GM12878 (cell line): ENCODE data around the gene ADAMTS2. TPM values are rescaled to one million over a fixed set of nuclear protein-coding genes. Genes with fewer than 3 reads are reported as not detected.

Experiments used
- ATAC-seq: fragments of 200-7000 bp; cut with Tn5 transposase; 3 replicates; pipeline ENCODE4 v1.9.1; 2020; ENCODE audit warnings: mild to moderate bottlenecking, moderate library complexity
- BruUV-seq: library from RNA; stranded (reverse); fragments of 400-500 nt; replicated peaks from 2 replicates; lab custom pipeline; 2021; lab: Mats Ljungman, UMichigan
- CTCF ChIA-PET: fragments of 300-600 bp; sonication (Branson Sonifier 250); formaldehyde crosslinking; extraction: SDS; loops from one replicate; lab custom pipeline; 2021; ENCODE audit warnings: inconsistent platforms; lab: Yijun Ruan, JAX
- POLR2A ChIA-PET: fragments of 350-600 bp; formaldehyde crosslinking; extraction: SDS; loops from one replicate; lab custom pipeline; 2021; ENCODE audit warnings: inconsistent platforms; lab: Charles Lee
- RAD21 ChIA-PET: fragments of 300-600 bp; sonication (Branson Sonifier 250); formaldehyde crosslinking; loops from one replicate; lab custom pipeline; 2023; ENCODE audit warnings: antibody characterized with exemption; ENCODE audit not compliant: unreplicated experiment; lab: Charles Lee
- SMC1A ChIA-PET: fragments of 300-600 bp; sonication (Branson Sonifier 250); formaldehyde crosslinking; loops from one replicate; lab custom pipeline; 2023; ENCODE audit not compliant: unreplicated experiment, uncharacterized antibody; lab: Charles Lee
- DNase-seq: peaks from one replicate; pipeline ENCODE4 v3.0.0-alpha.2; 2011; ENCODE audit warnings: low read depth, low spot score
- FAIRE-seq: peaks from 3 replicates; lab custom pipeline; 2011; peaks lifted over from hg19 to GRCh38; lab: Jason Lieb, UNC
- H2AFZ ChIP-seq: 2 replicates; pipeline ENCODE4 v1.6.0; 2011; ENCODE audit warnings: low read depth, low read length, control low read depth; ENCODE audit not compliant: control insufficient read depth
- H3K27ac ChIP-seq: 2 replicates; pipeline ENCODE4 v1.5.1; 2011; ENCODE audit warnings: control low read depth; ENCODE audit not compliant: control insufficient read depth, insufficient read depth
- H3K27me3 ChIP-seq, 2 experiments: replicated peaks in 1 of 2; 2 replicates each; pipeline versions ENCODE4 v1.6.0 to v1.6.1; 2011; ENCODE audit warnings: low read length in 1 of 2; ENCODE audit not compliant: control insufficient read depth in 2 of 2, insufficient read depth in 2 of 2
- H3K36me3 ChIP-seq, 2 experiments: 2 replicates each; pipeline ENCODE4 v1.5.1; 2011; ENCODE audit warnings: low read length in 1 of 2; ENCODE audit not compliant: control insufficient read depth in 2 of 2, insufficient read depth in 2 of 2
- H3K4me1 ChIP-seq: 2 replicates; pipeline ENCODE4 v1.6.1; 2011; ENCODE audit warnings: mild to moderate bottlenecking, low read length, moderate library complexity, mixed read lengths; ENCODE audit not compliant: control insufficient read depth, insufficient read depth
- H3K4me2 ChIP-seq: 2 replicates; pipeline ENCODE4 v1.6.0; 2011; ENCODE audit warnings: control low read depth; ENCODE audit not compliant: control insufficient read depth, insufficient read depth
- H3K4me3 ChIP-seq: fragments of 200-600 bp; sonication (generic); 2 replicates; pipeline ENCODE4 v1.5.1; 2016
- H3K79me2 ChIP-seq: 2 replicates; pipeline ENCODE4 v1.6.0; 2011; ENCODE audit warnings: low read length; ENCODE audit not compliant: control insufficient read depth, insufficient read depth
- H3K9ac ChIP-seq: 2 replicates; pipeline ENCODE4 v1.8.0; 2011; ENCODE audit warnings: low read length, control low read depth, mixed read lengths; ENCODE audit not compliant: control insufficient read depth, insufficient read depth
- H3K9me3 ChIP-seq: replicated peaks from 3 replicates; pipeline ENCODE4 v1.5.1; 2011; ENCODE audit warnings: mild to moderate bottlenecking, low read length; ENCODE audit not compliant: control insufficient read depth, insufficient read depth
- H4K20me1 ChIP-seq: 2 replicates; pipeline ENCODE4 v1.6.0; 2011; ENCODE audit not compliant: control insufficient read depth, insufficient read depth
- BMI1 ChIP-seq: fragments of 450-650 bp; IDR thresholded peaks from 2 replicates; pipeline ENCODE4 v1.6.1; 2016; ENCODE audit warnings: mild to moderate bottlenecking, moderate library complexity, borderline replicate concordance
- DPF2 ChIP-seq: fragments of 450-650 bp; IDR thresholded peaks from 2 replicates; pipeline ENCODE4 v1.6.1; 2017; ENCODE audit warnings: mild to moderate bottlenecking
- GABPA ChIP-seq: IDR thresholded peaks from 2 replicates; pipeline ENCODE4 v1.6.1; 2014; ENCODE audit warnings: antibody characterized with exemption, low read depth, mild to moderate bottlenecking, inconsistent platforms
- MLLT1 ChIP-seq: fragments of 450-650 bp; IDR thresholded peaks from 2 replicates; pipeline ENCODE4 v1.6.1; 2016; ENCODE audit warnings: mild to moderate bottlenecking
- PRDM15 ChIP-seq: fragments of 450-650 bp; formaldehyde crosslinking; IDR thresholded peaks from 2 replicates; pipeline ENCODE4 v1.4.0; 2020; ENCODE audit warnings: mild to moderate bottlenecking, moderate library complexity
- SKIL ChIP-seq: fragments of 450-650 bp; IDR thresholded peaks from 2 replicates; pipeline ENCODE4 v1.6.1; 2017; ENCODE audit warnings: mild to moderate bottlenecking, low read depth, inconsistent platforms; ENCODE audit not compliant: poor library complexity, severe bottlenecking
- SUPT20H ChIP-seq: IDR thresholded peaks from 2 replicates; pipeline ENCODE4 v1.6.1; 2011; ENCODE audit warnings: low read depth, mild to moderate bottlenecking, low read length, moderate library complexity, borderline replicate concordance; ENCODE audit not compliant: control insufficient read depth
- WGBS: methylation state at CpG from one replicate; pipeline ENCODE4 v1.1.6; 2016; ENCODE audit warnings: low lambda C conversion rate; ENCODE audit not compliant: insufficient replicate concordance, insufficient coverage; ENCODE audit errors: missing lambda C conversion rate; 5-methylcytosine and 5-hydroxymethylcytosine counted together
- in situ Hi-C: fragments of 300-500 bp; cut with MboI; formaldehyde crosslinking; loops from 9 replicates; pipeline ENCODE4 v1.14.3; 2018; ENCODE audit warnings: mixed read lengths
- intact Hi-C: fragments of 100-400 bp; cut with micrococcal nuclease; formaldehyde crosslinking; loops from one replicate; pipeline ENCODE4 v1.14.2; 2022; ENCODE audit not compliant: unreplicated experiment
- polyA plus RNA-seq, 11 experiments: library from polyadenylated mRNA; depleted of rRNA in 4 of 11; unstranded in 6 of 11; stranded (reverse) in 5 of 11; fragments of >200 nt; fragmentation: Nextera tagmentation in 4 of 11; fragmentation: Illumina TruSeq in 1 of 11; extraction: Ambion mirVana in 4 of 11; extraction: Trizol in 1 of 11; gene quantifications; 1 replicate in 1 of 11; 2 replicates in 10 of 11; pipeline versions ENCODE4 v1.2.1 to v1.2.3, GENCODE V29; 2011 to 2016; ENCODE audit warnings: inconsistent platforms in 2 of 11, missing spikeins in 2 of 11, low read depth in 1 of 11
- total RNA-seq, 4 experiments: library from RNA; depleted of rRNA in 3 of 4; stranded (reverse); fragments of >200 nt in 3 of 4; fragmentation: Illumina TruSeq in 1 of 4; extraction: Trizol in 1 of 4; gene quantifications; 2 replicates each; pipeline versions ENCODE4 v1.2.1 to v1.2.3, GENCODE V29; 2013 to 2021

The ADAMTS2 gene
- total and polyA plus RNA-seq, 10 of the 15 experiments (the other 5 are each of a cell fraction or from before 2014, with no cell fraction given): 0.03 to 0.05 TPM; not detected in 8

GRCh38 chr5:179176166-179176565, 169.1 kb downstream of the ADAMTS2 start:
- BruUV-seq: no TSS peak
- Histone ChIP-seq H3K4me1 (no peaks in the 10 kb centered on the region), H3K27ac (no peak overlapping the region), H3K36me3 (no peaks in the 10 kb centered on the region), H3K9me3 (no peaks in the 10 kb centered on the region; the same call in 1 of the 3 replicates), H3K4me2 (no peak overlapping the region), H3K79me2 (no peaks in the 10 kb centered on the region), H2AFZ (no peak overlapping the region), H4K20me1 (no peaks in the 10 kb centered on the region), H3K4me3 (no peak overlapping the region), H3K27me3 (no peaks in the 10 kb centered on the region), H3K9ac (no peak overlapping the region)
- in situ Hi-C loops (no loop called here), intact Hi-C loops (no loop called here)
- ChIA-PET POLR2A (no interaction called here), SMC1A (no interaction called here), CTCF (interaction anchor here (1.4 kb wide), 1 partner anchor 9 kb away, joined by 4 read pairs; no protein-coding TSS in a partner anchor), RAD21 (no interaction called here)
- TF ChIP-seq PRDM15 (no peak), GABPA (no peak), DPF2 (no peak), SUPT20H (no peak), MLLT1 (no peak), BMI1 (no peak), SKIL (no peak)
- DNase-seq: no peak
- FAIRE-seq: no peak
- WGBS: 30% methylated on average over 7 of the region's 7 CpGs
- no peak for ATAC-seq
